Ovary (tissue), 9 donors: ENCODE results near the gene KIF26B. TPM values are rescaled to one million over a fixed set of nuclear protein-coding genes. Genes with fewer than 3 reads are reported as not detected.

Source experiments
- DNase-seq, 5 donors: peaks; one replicate each; pipeline ENCODE4 v3.0.0-alpha.2; 2019 to 2020
- H3K27ac ChIP-seq, 2 donors: fragments of 200-600 bp; one replicate each; pipeline versions ENCODE4 v1.5.1 to v1.8.0; 2019 to 2022
- H3K27me3 ChIP-seq: fragments of 200-600 bp; one replicate; pipeline ENCODE4 v1.8.0; 2022
- H3K36me3 ChIP-seq: fragments of 200-600 bp; sonication (generic); one replicate; pipeline ENCODE4 v1.5.1; 2019
- H3K4me1 ChIP-seq: one replicate; pipeline ENCODE4 v1.8.1; 2013; ENCODE audit warnings: mild to moderate bottlenecking, moderate library complexity; ENCODE audit not compliant: insufficient read depth
- H3K4me3 ChIP-seq: fragments of 200-600 bp; sonication (generic); one replicate; pipeline ENCODE4 v1.5.1; 2017
- H3K9me3 ChIP-seq, 2 donors: fragments of 200-600 bp in 1 of 2; sonication (generic) in 1 of 2; one replicate each; pipeline versions ENCODE4 v1.5.1 to v1.8.1; 2013 to 2019; ENCODE audit warnings: mild to moderate bottlenecking in 1 of 2, moderate library complexity in 1 of 2
- CTCF ChIP-seq, 3 donors: fragments of 450-650 bp in 2 of 3; fragments of 200-600 bp in 1 of 3; IDR thresholded peaks; one replicate each; pipeline versions ENCODE4 v1.5.1 to v1.8.0; 2016 to 2022; ENCODE audit warnings: antibody characterized with exemption in 3 of 3, mild to moderate bottlenecking in 1 of 3
- EP300 ChIP-seq: sonication (generic); formaldehyde crosslinking; IDR thresholded peaks from one replicate; pipeline ENCODE4 v1.6.1; 2017; ENCODE audit warnings: antibody characterized with exemption
- POLR2A ChIP-seq: fragments of 450-650 bp; IDR thresholded peaks from one replicate; pipeline ENCODE4 v1.6.1; 2017; ENCODE audit warnings: antibody characterized with exemption, mild to moderate bottlenecking, moderate library complexity
- WGBS, 3 donors: extraction: QIAGEN DNeasy Blood & Tissue Kit in 1 of 3; methylation state at CpG; one replicate each; pipeline versions ENCODE4 v1.1.5 to v1.1.7; 2013 to 2017; 5-methylcytosine and 5-hydroxymethylcytosine counted together
- intact Hi-C, 4 donors: fragments of 100-400 bp; cut with DNase I; formaldehyde crosslinking; loops; one replicate each; pipeline versions ENCODE4 v1.11.0 to v1.15.1; 2022 to 2023
- polyA plus RNA-seq, 2 donors: library from polyadenylated mRNA; stranded (reverse); fragments of 200-250 nt in 1 of 2; fragments of 350-450 nt in 1 of 2; fragmentation: Illumina TruSeq in 1 of 2; extraction: RNeasy Lipid Tissue Mini Kit (QIAGEN cat#74804) in 1 of 2; gene quantifications; one replicate each; pipeline ENCODE4 v1.2.3, GENCODE V29; 2013 to 2014
- total RNA-seq, 7 donors: library from RNA; depleted of rRNA in 2 of 7; stranded (reverse); fragments of >200 nt in 2 of 7; fragmentation: NEBNext Ultra II Directional in 3 of 7; extraction: Animal tissue kit (Norgen Biotek cat#: 25700) in 3 of 7; gene quantifications; one replicate each; pipeline versions ENCODE4 v1.1.0 to v1.2.4, GENCODE V29; 2016 to 2023
- donor health status: DM: no; HTN: no; CAD: no; lungs with moderate emphysema.
- donor health status: DM: no; HTN: no; CAD: no.
- donor health status: Bipolar disorder and iron deficiency.
- donor health status: DM: yes; HTN: yes; CAD: no.
- donor health status: DM: no; HTN: no; CAD: no.
- donor health status: DM: yes; HTN: yes; CAD: no.

KIF26B gene
- total and polyA plus RNA-seq, 9 donors: 0.28 to 4.0 (median 0.54) TPM

- H3K27me3 ChIP-seq: no peaks in the 10 kb centered on the region
- 94 to 97% (median 95%) methylated on average over 3 of the region's 3 CpGs for WGBS, 3 donors
- no peaks in the 10 kb centered on the region for H3K36me3 ChIP-seq
- H3K4me3 ChIP-seq: no peak overlapping the region
- no peak for DNase-seq
- H3K27ac ChIP-seq: no peak overlapping the region
- intact Hi-C loops: no loop called here
- H3K9me3 ChIP-seq: no peaks in the 10 kb centered on the region
- no peak for TF ChIP-seq EP300
- TF ChIP-seq CTCF (IDR thresholded peaks at IDR 0.05): no peak
- TF ChIP-seq POLR2A: no peak
- no peaks in the 10 kb centered on the region for H3K4me1 ChIP-seq
Observed at GRCh38 chr1:245538671-245539070, 383.9 kb downstream of the KIF26B start.

GRCh38 chr1:245541369-245541768 is 386.6 kb downstream of the KIF26B start:
- no peaks in the 10 kb centered on the region for H3K36me3 ChIP-seq
- H3K4me3 ChIP-seq: no peak overlapping the region
- WGBS, 3 donors: 85 to 92% (median 92%) methylated on average over 14 of the region's 14 CpGs
- intact Hi-C loops: no loop called here
- H3K27me3 ChIP-seq: no peaks in the 10 kb centered on the region
- H3K4me1 ChIP-seq: no peaks in the 10 kb centered on the region
- H3K27ac ChIP-seq: no peak overlapping the region
- no peaks in the 10 kb centered on the region for H3K9me3 ChIP-seq
- DNase-seq: no peak
- no peak for TF ChIP-seq EP300
- TF ChIP-seq CTCF (IDR thresholded peaks at IDR 0.05): no peak
- TF ChIP-seq POLR2A: no peak

- Histone ChIP-seq H3K27ac (no peak overlapping the region), H3K4me1 (no peaks in the 10 kb centered on the region), H3K4me3 (no peak overlapping the region), H3K36me3 (no peaks in the 10 kb centered on the region), H3K27me3 (no peaks in the 10 kb centered on the region), H3K9me3 (no peaks in the 10 kb centered on the region)
- intact Hi-C loops: no loop called here
- no peak for DNase-seq
- TF ChIP-seq EP300 (no peak), CTCF (IDR thresholded peaks at IDR 0.05) (no peak), POLR2A (no peak)
- WGBS, 3 donors: 95% methylated on average over 6 of the region's 6 CpGs
Observed at GRCh38 chr1:245542365-245542764, 387.6 kb downstream of the KIF26B start.

GRCh38 chr1:245544236-245544635 is 389.5 kb downstream of the KIF26B start:
- intact Hi-C loops: no loop called here
- Histone ChIP-seq H3K27ac (no peak overlapping the region), H3K9me3 (no peaks in the 10 kb centered on the region), H3K36me3 (no peaks in the 10 kb centered on the region), H3K4me1 (no peaks in the 10 kb centered on the region), H3K27me3 (no peaks in the 10 kb centered on the region), H3K4me3 (no peak overlapping the region)
- TF ChIP-seq CTCF (IDR thresholded peaks at IDR 0.05) (no peak), POLR2A (no peak), EP300 (no peak)
- no peak for DNase-seq
- 95 to 97% (median 97%) methylated on average over 5 of the region's 5 CpGs for WGBS, 3 donors

GRCh38 chr1:245546875-245547274 is 392.1 kb downstream of the KIF26B start:
- H3K4me1 ChIP-seq: no peaks in the 10 kb centered on the region
- H3K27me3 ChIP-seq: no peaks in the 10 kb centered on the region
- intact Hi-C loops: no loop called here
- H3K27ac ChIP-seq: no peak overlapping the region
- H3K36me3 ChIP-seq: no peaks in the 10 kb centered on the region
- 73 to 84% (median 83%) methylated on average over 16 of the region's 16 CpGs for WGBS, 3 donors
- no peak overlapping the region for H3K4me3 ChIP-seq
- TF ChIP-seq CTCF (IDR thresholded peaks at IDR 0.05) (no peak), EP300 (no peak), POLR2A (no peak)
- no peak for DNase-seq
- H3K9me3 ChIP-seq: no peaks in the 10 kb centered on the region
